HG02798 (cell line): ENCODE results near the gene RPN1.
"Not testable (repeated sequence)": the region's sequence is repeated elsewhere in the genome, so short reads cannot be mapped to it uniquely, and the experiment has no call there.

Experiments used
- ATAC-seq: cut with Tn5 transposase; IDR thresholded peaks from one replicate; pipeline ENCODE4 v1.9.1; 2021; ENCODE audit warnings: mild to moderate bottlenecking; ENCODE audit not compliant: unreplicated experiment, poor library complexity

RPN1 gene

DNA sequence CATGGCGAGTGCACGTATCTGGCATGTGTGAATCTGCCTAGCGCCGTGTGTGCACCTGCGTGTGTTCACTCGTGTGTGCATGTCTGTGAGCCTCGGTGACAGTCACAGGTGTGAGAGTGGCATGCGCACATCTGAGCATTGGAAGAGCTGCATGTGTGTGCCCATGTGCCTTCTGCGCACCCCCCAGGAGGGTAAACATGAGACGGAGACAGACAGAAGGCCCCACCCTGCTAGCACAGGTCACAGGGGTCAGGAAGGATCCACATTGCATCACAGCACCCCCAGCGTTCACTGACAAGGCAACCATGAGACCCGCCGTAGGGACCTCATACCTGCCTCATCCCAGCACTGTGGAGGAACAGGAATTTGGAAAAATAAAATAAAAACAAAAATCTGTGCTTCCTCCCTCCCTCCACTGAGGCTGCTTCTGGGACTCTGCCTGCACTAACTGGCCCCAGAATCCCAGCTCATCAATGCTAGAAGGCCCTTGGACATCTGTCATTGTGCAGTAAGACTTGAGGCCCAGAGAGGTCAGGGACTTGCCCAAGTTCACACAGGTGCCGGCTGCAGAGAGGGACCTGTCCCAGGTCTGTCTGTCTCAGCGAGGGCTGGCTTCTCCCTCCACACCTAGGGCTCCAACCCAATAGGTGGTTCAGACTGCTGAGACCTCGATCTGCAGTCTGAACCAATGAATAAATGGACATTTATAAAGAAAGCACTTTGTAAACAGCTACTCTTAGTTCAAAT lies 37.4 kb downstream of the RPN1 start:
- ATAC-seq: no peak

DNA sequence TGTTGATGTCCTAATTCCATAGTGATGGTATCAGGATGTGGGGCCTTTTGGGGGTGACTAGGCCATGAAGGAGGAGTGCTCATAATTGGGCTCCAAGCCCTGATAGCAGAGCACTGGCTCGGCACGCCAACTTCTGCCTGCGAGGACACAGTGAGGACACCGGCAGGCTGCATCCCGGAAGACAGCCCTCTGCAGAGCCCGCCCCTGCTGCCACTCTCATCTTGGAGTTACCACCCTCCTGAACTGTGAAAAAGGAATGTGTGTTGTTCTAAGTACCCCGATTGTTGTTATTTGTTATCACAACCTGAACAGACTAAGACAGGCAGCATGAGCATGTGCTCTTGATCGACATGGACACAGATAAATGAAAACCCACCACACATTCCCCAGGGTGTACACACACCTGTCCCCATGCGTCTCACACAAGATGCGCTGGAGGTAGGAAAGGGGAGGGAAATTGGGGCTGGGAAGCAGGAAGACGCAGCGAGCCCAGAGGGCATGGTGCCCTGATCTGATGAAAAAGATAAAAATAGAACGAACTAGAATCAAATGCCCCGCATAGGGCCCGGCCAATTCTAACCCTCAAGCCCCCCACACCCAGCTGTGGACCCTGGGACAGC lies 40.1 kb downstream of the RPN1 start:
- no peak for ATAC-seq

DNA sequence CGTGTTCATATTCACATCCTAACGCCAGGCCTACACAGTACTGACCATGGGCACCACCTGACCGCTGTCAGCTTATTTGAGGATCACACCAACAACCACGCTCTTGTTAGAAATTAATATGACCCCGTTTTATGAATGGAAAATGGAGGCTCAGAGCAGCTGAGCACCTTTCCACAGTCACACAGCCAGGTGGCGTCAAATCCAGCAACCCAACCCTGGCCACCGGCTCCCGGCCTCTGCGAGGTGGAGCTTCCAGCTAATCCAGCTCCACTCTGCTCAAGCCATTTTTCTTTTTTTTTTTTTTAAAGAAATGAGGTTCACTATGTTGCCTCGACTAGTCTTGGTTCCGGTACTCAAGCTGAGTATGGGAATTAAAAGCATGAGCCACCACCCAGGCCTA lies 41.3 kb downstream of the RPN1 start:
- ATAC-seq: no peak

DNA sequence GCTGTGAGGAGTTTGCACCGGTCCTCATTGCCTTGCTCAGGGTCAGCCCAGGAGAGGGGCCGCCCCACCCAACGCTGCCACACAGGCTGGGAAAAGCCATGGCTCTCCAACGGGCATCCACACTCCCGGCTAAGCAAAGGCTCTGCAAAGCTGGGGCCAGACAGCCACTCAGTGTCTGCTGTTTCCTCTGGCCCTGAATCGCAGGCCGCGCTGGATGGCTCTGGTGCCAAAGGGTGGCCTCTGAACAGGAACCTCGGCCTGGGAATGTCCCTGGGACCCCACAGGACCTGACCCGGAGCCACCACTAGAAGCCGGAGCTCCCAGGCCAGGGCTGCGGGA lies 42.9 kb downstream of the RPN1 start:
- no peak for ATAC-seq

DNA sequence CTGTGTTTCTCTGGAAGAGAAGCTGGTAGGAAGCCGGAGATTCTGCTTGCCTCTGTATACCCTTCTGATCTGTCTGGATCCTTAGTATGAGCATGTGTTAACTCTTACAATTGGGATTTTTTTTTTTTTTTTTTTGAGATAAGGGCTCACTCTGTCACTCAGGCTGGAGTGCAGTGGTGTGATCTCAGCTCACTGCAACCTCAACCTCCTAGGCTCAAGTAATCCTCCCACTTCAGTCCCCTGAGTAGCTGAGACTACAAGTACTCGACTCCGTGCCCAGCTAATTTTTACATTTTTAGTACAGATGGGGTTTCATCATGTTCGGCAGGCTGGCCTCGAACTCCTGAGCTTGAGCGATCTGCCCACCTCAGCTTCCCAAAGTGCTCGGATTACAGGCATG lies 44.5 kb downstream of the RPN1 start:
- ATAC-seq: no peak

DNA sequence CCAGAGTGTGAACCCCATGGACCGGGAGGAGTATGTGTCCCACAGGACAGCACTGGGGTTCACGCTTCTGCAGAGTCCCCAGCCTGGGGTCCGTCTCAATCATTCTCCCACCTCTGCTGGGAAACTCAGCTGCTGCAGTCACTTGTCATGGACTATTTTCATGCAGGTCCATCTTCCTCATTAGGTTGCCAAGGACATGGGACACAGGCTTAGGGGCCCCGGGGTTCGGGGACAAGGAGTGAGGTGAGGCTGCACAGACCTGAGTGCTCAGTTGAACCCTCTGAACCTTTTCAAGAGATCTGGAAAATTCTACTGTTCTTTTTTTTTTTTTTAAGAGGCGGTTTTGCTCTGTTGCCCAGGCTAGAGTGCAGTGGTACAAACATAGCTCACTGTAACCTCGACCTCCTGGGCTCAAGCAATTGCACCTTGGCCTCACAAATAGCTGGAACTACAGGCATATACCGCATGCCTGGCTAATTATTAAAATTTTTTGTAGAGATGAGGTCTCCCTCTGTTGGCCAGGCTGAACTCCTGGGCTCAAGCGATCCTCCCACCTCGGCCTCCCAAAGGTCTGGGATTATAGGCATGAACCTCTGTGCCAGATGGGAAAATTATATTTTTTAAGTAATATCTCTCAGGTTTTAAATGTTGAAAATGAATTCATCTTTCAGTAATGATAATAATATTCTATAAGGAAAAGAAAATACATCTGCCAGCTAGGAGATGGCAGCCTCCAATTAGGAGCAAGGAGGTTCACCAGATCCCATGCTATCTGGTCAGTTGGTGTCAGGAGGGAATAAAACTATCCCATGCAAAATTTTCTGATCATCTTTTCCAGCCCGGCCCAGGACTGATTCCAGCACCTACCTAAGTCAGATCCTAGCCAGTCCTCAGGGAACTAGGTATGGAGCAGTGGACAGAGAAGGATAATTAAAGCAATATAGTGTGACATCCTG lies 45.2 kb downstream of the RPN1 start:
- ATAC-seq: no peak

DNA sequence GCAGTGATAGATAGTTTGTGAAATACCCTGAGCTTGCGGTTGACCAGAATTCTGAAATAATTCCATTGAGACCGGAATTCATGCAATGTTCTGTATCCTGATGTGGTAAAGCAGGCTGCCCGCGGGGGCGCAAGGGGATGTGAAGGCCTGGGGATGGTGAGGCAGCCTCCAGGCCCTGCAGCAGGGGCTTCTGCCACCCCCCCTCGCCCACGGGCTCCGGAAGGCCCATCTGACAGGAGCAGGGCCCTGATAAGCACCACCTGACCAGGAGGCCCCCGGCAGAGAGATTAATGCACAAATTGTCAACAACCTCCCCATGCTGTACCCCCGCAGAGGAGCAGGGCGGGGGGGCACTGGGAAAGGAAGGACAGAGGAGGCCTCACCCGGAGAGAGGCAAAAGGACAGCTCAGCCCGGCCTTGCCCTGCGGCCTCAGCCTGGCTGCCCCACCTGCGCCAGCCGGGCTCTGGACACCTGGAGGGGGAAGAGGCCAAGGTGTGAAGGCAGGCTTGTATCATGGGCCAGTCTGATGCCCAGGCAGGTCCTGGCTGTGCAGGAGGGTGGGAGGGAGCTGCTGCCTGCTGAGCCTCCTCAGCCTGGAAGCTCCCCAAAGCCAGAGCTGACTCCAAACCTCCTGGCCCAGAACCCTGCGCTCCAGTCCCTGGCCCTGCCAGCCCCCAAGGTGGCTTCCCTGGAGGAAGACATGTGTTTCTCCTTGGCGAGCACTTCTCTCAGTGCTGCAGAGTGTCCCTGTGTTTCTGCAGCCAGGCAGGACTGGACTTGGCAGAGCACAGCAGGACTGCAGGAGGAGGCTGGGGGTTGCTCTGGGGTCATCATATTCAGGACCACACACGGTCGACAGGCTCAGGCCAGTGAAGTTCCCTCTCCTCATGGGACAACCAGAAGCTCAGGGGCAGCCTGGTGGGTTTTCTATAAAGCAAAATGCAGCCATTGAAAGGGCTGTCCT lies 46.5 kb downstream of the RPN1 start:
- ATAC-seq: no peak

DNA sequence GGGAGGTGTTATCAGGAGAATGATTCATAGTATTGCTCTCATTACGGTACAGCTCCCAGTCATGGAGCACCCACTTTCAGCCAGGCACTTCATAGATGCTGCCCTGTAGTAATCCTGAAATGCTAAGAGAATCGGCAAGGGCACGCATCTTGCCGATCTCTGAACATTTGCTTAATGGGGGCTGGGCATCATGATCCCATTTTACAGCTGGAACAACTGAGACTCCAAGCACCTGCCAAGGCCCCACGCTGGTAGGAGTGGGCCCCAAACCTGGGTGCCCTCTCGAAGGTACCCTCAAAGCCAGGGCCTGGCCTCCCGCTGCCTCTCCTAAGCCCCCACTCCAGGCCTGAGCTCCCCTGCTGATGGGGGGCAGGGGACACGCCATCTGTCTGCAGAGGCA lies 47.3 kb downstream of the RPN1 start:
- ATAC-seq: no peak

DNA sequence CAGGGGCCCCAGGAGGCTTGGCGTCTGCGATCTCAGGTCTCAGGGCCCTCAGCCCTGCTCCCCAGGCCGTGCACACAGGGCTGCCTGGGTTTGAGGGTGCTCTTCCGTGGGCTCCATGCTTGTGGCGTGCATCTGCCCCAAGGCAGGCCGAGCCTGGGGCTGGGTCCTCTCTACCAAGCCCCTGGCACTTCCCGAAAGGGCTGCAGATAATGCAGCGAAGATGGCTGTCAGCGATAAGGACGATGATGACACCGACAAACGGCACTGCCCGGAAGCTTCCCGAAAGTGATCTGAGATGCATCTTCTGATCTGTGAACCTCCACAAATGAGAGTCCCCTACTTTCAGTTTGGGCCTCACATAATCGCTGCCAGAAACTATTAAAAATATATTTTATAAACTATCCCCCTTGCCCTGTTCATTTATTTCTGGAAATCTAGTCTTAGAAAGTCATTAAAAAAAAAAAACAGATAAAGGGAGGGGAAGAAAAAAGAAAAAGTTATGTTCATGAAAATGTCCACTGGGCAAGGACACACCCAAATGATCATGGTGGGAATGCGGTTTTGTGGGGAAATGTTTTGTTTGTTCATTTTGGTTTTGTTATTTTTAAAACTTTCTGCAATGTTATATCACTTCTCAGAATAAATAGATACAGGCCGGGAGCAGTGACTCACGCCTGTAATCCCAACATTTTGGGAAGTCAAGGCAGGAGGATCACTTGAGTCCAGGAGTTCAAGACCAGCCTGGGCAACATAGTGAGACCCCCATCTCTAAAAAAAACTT lies 51.5 kb downstream of the RPN1 start:
- ATAC-seq: no peak

DNA sequence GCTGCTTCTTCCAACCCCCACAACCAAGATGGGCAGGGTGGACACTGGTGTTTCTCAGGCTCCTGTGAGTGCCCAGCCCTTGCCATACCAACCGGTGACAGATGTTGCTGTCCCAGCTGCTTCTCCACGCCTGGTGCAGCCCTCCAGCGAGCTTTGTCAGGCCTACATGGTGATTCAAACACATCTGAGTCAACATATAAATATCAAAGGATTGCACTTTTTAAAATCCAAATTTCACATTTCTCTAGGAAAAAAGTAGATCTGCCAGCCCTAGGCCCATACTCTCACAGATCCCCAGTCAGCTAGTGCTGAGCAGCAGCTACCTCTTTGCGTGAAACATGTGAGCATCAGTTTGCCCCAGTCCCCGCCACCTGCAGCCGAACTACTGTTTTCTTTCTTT lies 52.7 kb downstream of the RPN1 start:
- ATAC-seq: no peak

DNA sequence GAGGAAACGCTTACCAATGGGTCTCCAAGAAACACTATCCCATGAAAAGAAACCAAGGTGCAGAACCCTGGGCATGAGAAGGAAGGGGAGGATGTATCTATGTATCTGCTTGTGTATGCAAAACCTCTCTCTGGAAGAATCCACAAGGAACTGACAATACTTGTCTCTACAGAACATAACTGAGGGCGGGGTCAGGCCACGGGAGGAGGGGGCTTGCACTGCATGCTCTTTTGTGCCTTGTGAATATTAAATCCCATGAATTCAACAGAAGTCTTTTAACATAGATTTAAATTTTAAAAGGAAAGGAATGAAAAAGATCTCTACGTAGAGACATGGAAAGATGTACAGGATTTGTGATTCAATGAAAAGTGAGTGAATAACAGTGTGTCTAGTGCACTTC lies 57.8 kb downstream of the RPN1 start:
- no peak for ATAC-seq

DNA sequence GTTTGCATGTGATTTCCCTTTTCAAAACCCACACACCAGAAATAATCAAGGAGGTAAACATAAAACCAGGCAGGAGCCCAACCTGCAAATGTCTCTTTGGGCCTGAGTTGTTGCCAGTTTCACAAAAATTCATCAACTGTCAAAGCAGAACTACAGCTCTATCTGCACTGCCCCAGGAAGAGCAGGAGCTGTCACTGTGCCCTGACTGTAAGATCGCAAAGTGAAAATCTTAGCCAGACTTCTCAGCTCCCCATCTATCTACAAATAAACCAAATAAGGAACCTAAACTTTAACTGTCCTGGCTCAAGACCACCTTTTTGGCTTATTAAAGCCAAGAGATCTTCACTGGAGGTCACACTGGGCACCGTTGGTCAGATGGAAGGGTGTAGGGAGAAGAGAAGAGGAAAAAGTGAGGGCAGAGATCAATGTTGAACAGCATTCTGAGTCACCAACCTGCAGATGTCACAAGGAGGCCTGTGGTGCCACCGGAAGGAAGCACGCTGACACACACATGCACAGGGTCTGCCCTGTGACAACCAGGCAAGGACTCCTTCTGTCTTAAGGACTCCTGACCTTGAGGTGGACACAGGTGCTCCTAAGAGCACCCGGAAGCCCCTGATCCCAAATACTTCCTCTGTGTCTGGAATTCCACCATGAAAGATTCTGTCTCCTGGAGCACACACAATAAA lies 58.7 kb downstream of the RPN1 start:
- no peak for ATAC-seq

DNA sequence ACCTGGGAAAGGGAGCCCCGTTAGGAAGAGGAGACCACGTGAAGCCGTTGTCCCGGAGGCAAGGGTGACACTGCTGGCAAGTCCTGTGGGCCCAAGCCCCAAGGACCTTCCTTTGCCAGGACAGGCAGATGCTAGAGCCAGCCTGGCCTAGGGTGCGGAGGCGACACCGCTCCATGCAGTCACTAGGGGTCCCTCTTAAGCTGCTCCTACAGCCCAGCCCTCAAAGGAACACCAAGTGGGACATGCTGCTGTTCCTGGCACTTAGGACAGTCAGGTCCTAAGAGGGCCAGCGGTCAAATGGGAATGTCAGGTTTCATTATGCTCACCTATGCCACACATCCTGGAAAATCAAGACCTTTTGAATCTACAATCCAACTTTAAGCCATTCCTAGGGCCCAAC lies 59.7 kb downstream of the RPN1 start:
- ATAC-seq: no peak

DNA sequence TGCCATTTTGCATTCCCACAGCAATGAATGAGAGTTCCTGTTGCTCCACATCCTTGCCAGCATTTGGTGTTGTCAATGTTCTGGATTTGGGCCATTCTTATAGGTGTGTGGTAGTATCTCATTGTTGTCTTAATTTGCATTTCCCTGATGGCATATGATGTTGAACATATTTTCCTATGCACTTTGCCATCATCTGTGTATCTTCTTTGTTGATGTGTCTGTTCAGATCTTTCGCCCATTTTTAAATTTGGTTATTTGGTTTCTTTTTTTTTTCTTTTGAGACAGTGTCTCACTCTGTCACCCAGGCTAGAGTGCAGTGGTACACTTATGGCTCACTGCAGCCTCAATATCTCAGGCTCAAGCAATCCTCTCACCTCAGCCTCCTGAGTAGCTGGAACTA lies 60.6 kb downstream of the RPN1 start:
- ATAC-seq: not testable (repeated sequence)

DNA sequence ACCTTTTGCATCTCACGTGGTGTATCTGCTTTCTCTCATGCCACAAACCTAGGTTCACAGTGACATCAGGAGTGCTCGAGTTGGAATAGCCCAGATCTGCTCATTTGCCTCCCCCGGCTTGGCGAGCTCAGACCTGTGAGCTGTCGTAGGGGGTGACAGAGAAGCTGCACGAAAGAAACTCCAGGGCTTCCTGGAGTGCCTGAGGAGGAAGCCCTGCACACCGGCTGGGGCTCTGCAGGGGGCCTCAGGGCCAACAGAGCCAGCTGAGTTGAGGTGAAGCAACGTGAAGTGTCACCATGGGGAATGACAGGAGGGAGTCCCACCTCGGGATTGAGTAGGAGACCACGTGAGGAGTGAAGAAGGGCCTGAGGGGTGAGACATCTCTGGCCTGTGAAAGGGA lies 62.5 kb downstream of the RPN1 start:
- ATAC-seq: no peak

DNA sequence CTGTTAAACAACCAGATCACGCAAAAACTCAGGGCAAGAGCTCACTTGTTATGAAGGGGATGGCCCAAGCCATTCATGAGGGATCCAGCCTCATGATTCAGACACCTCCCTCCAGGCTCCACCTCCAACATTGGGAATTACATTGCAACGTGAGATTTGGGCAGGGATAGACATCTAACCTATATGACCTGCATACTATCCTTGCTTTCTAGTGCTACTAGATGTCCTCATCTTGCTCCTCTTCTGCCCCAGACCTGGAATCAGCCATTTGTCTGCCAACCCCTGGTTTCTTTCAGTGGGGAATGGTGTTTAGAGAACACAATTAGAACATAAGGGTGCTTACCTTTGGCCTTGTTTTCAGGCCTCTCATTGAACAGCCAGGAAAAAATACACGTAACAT lies 63.2 kb downstream of the RPN1 start:
- no peak for ATAC-seq

DNA sequence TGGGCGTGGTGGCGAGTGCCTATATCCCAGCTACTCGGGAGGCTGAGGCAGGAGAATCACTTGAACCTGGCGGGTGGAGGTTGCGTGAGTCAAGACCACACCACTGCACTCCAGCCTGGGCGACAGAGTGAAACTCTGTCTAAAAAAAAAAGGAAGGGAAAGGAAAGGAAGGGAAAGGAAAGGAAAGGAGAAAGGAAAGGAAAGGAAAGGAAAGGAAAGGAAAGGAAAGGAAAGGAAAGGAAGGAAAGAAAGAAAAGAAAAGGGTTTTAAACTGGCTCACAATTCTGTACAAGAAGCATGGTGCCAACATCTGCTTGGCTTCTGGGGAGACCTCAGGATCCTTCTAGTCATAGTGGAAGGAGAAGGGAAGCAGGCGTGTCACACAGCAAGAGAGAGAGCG lies 63.7 kb downstream of the RPN1 start:
- not testable (repeated sequence) for ATAC-seq

DNA sequence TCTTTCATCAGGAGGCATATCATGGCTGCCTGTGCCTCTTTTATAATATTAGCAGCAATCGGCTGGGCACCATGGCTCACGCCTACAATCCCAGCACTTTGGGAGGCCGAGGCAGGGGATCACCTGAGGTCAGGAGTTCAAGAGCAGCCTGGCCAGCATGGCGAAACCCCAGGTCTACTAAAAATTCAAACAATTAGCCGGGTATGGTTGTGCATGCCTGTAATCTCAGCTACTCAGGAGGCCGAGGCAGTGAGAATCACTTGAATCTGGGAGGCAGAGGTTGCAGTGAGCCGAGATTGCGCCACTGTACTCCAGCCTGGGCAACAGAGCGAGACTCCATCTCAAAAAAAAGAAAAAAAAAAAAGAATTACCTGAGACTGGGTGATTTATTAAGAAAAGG lies 64.2 kb downstream of the RPN1 start:
- ATAC-seq: not testable (repeated sequence)

DNA sequence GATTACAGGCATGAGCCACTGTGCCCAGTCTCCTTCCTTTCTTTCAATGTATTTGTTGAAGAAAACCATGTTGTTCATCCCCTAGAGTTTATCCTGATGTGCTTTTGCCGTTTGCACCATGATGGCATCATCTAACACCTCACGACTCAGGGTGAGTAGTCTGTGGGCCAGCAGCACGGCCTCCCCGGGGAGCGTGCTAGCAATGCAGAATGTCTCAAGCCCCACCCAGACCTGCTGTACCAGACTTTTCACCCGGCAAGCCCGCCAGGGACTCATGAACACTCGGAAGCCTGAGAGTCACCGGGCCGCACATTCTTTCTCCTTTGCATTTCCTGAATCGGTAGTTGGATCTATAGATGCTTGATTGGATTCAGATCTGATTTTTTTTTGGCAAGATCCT lies 64.6 kb downstream of the RPN1 start:
- ATAC-seq: no peak
